GM12865 (cell line): ENCODE results near the gene RAX.

Source experiments
- DNase-seq: peaks from one replicate; pipeline ENCODE4 v3.0.0; 2010; ENCODE audit warnings: low read depth
- H3K4me3 ChIP-seq: 2 replicates; pipeline ENCODE4 v1.5.1; 2011; ENCODE audit warnings: mild to moderate bottlenecking, low read depth, low read length, control low read depth
- TF ChIP-seq, protein P1 (sequence below): IDR thresholded peaks from 2 replicates; pipeline ENCODE4 v1.5.1; 2011; ENCODE audit warnings: low read length, control low read depth, low read depth, inconsistent platforms; ENCODE audit not compliant: insufficient read depth; ENCODE audit errors: missing control alignments

RAX gene

DNA sequence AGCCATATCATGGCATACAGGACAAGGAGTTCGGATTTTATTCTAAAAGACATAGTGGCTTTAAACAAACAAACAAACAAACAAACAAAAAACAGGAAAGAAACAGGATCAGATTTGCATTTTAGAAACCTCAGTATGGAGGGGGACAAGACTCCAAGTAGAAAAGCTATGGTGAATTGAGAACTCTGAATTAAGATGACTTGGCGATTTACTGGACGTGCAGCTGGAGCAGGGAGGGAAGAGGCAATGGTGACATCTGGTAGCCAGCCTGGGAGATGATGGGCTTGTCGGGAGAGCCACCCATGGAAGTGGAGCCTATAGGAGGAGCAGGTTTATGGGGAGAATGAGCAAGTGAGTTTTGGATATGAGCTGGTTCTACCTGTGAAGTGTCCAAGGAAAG lies 32.0 kb upstream of the RAX start:
- no peak overlapping the region for H3K4me3 ChIP-seq
- TF ChIP-seq, protein P1, sequence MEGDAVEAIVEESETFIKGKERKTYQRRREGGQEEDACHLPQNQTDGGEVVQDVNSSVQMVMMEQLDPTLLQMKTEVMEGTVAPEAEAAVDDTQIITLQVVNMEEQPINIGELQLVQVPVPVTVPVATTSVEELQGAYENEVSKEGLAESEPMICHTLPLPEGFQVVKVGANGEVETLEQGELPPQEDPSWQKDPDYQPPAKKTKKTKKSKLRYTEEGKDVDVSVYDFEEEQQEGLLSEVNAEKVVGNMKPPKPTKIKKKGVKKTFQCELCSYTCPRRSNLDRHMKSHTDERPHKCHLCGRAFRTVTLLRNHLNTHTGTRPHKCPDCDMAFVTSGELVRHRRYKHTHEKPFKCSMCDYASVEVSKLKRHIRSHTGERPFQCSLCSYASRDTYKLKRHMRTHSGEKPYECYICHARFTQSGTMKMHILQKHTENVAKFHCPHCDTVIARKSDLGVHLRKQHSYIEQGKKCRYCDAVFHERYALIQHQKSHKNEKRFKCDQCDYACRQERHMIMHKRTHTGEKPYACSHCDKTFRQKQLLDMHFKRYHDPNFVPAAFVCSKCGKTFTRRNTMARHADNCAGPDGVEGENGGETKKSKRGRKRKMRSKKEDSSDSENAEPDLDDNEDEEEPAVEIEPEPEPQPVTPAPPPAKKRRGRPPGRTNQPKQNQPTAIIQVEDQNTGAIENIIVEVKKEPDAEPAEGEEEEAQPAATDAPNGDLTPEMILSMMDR: no peak
- no peak for DNase-seq

DNA sequence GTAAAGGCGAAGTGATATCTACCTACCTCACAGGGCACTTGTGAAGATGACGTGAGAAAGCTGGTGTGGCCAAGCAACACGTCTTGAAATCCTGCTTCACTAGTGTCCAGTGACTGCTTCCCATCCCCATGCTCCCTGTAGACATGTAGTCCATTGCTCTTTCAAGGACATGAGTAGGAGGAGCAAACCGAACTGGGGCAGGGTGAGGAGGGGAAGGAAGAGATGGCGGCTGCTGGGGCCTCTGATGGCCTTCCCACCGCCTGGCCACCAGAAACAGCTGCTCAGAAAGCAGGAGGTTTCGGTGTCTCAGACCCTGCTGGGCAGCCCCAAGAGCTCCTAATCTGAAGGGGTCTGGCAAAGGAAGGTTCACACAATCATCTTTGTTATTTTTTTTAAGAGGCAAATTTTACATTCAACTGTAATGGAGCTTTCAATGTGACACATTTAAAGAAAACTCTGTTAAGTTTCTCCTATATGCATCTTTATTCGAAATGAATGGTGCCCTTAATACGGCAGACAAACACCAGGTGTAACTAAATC lies 30.5 kb upstream of the RAX start:
- TF ChIP-seq, protein P1: no peak
- no peak overlapping the region for H3K4me3 ChIP-seq
- DNase-seq: no peak

GRCh38 chr18:59303006-59303405 lies 29.8 kb upstream of the RAX start:
- no peak overlapping the region for H3K4me3 ChIP-seq
- TF ChIP-seq, protein P1: no peak
- no peak for DNase-seq

- TF ChIP-seq, protein P1: no peak
Observed at GRCh38 chr18:59301929-59302328, 28.7 kb upstream of the RAX start.

GRCh38 chr18:59300676-59301285 lies 27.5 kb upstream of the RAX start:
- DNase-seq: no peak
- TF ChIP-seq, protein P1: no peak
- no peak overlapping the region for H3K4me3 ChIP-seq

More at GRCh38 chr18:59301929-59302328, 28.7 kb upstream of the RAX start:
- no peak overlapping the region for H3K4me3 ChIP-seq
- DNase-seq: no peak

- H3K4me3 ChIP-seq: no peak overlapping the region
- DNase-seq: no peak
- TF ChIP-seq, protein P1: no peak
Observed at GRCh38 chr18:59298871-59299270, 25.6 kb upstream of the RAX start.

DNA sequence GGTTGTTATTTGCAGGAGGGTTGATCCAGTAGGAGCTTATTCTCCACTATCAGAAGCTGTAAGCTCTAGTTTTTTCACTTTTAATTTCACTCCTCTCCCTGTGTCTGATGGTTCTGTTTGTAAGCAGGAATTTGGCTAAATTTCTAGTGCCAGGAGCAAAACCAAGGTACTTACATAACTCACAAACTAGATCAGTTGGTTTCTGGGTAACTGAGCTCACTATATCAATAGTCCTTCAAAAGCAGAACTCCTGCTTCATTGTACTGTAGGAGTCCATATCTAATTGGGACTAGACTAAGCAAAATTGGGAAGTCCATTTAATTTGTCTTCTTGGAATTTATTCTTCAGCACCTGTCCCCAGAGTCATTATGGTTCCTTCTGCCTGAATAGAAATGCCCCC lies 20.1 kb upstream of the RAX start:
- DNase-seq: no peak
- TF ChIP-seq, protein P1: no peak
- no peak overlapping the region for H3K4me3 ChIP-seq
